Breast epithelium (tissue), 4 donors: ENCODE measurements around the gene POP4. TPM values are rescaled to one million over a fixed set of nuclear protein-coding genes. Genes with fewer than 3 reads are reported as not detected.
"Not testable (repeated sequence)": the region's sequence is repeated elsewhere in the genome, so short reads cannot be mapped to it uniquely, and the experiment has no call there.

Experiments
- DNase-seq, 2 donors: peaks; one replicate each; pipeline ENCODE4 v3.0.0-alpha.2; 2019; ENCODE audit warnings: low spot score in 2 of 2
- H3K27ac ChIP-seq, 2 donors: fragments of 200-600 bp; sonication (generic) in 1 of 2; one replicate each; pipeline ENCODE4 v1.5.1; 2016 to 2019; ENCODE audit warnings: mild to moderate bottlenecking in 1 of 2
- H3K27me3 ChIP-seq, 2 donors: fragments of 200-600 bp; sonication (generic) in 1 of 2; one replicate each; pipeline versions ENCODE4 v1.5.1 to v1.6.0; 2017 to 2019; ENCODE audit warnings: control low read depth in 1 of 2, mild to moderate bottlenecking in 1 of 2
- H3K36me3 ChIP-seq: fragments of 200-600 bp; one replicate; pipeline ENCODE4 v1.5.1; 2019
- H3K4me1 ChIP-seq, 2 donors: fragments of 200-600 bp; sonication (generic); one replicate each; pipeline ENCODE4 v1.5.1; 2016 to 2019; ENCODE audit warnings: control low read depth in 1 of 2
- H3K4me3 ChIP-seq, 3 donors: fragments of 200-600 bp; sonication (generic); 1 replicate in 2 of 3; 2 replicates in 1 of 3; pipeline ENCODE4 v1.5.1; 2016 to 2019; ENCODE audit warnings: mild to moderate bottlenecking in 3 of 3, moderate library complexity in 2 of 3
- H3K9me3 ChIP-seq, 2 donors: fragments of 200-600 bp; sonication (generic) in 1 of 2; one replicate each; pipeline ENCODE4 v1.5.1; 2016 to 2019; ENCODE audit warnings: control low read depth in 1 of 2
- CTCF ChIP-seq, 3 donors: fragments of 450-650 bp; IDR thresholded peaks; one replicate each; pipeline ENCODE4 v1.5.1; 2016 to 2017; ENCODE audit warnings: antibody characterized with exemption in 3 of 3, mild to moderate bottlenecking in 3 of 3, moderate library complexity in 3 of 3
- POLR2A ChIP-seq: fragments of 450-650 bp; IDR thresholded peaks from one replicate; pipeline ENCODE4 v1.6.1; 2016; ENCODE audit warnings: antibody characterized with exemption, mild to moderate bottlenecking, moderate library complexity
- POLR2AphosphoS5 ChIP-seq, 3 donors: sonication (generic); formaldehyde crosslinking; IDR thresholded peaks; one replicate each; pipeline ENCODE4 v1.6.1; 2017; ENCODE audit warnings: antibody characterized with exemption in 3 of 3
- intact Hi-C: fragments of 100-400 bp; cut with DNase I; formaldehyde crosslinking; loops from one replicate; pipeline ENCODE4 v1.15.1; 2023; ENCODE audit warnings: low total_unique reads
- total RNA-seq, 3 donors: library from RNA; depleted of rRNA; stranded (reverse); fragments of >200 nt; gene quantifications; one replicate each; pipeline ENCODE4 v1.1.0, GENCODE V29; 2016

The POP4 gene
- total RNA-seq, 3 donors from 2014 or later = 52.1 to 63.7 (median 58.7) TPM

GRCh38 chr19:29626386-29626785 lies 20.3 kb downstream of the POP4 start:
- H3K27me3 ChIP-seq = no peaks in the 10 kb centered on the region
- DNase-seq = no peak
- H3K4me1 ChIP-seq = no peaks in the 10 kb centered on the region
- H3K36me3 ChIP-seq = no peaks in the 10 kb centered on the region
- H3K9me3 ChIP-seq = no peaks in the 10 kb centered on the region
- intact Hi-C loops = no loop called here
- no peak overlapping the region for H3K27ac ChIP-seq
- TF ChIP-seq CTCF (IDR thresholded peaks at IDR 0.05) (no peak), POLR2AphosphoS5 (IDR thresholded peaks at IDR 0.05) (no peak), POLR2A (no peak)
- H3K4me3 ChIP-seq = no peak overlapping the region

- H3K36me3 ChIP-seq, intact Hi-C loops, H3K27ac ChIP-seq, H3K4me1 ChIP-seq, H3K27me3 ChIP-seq, H3K9me3 ChIP-seq, DNase-seq, H3K4me3 ChIP-seq: not testable (repeated sequence)
Observed at GRCh38 chr19:29626832-29627231, 20.7 kb downstream of the POP4 start.

- H3K27me3 ChIP-seq = no peaks in the 10 kb centered on the region
- H3K9me3 ChIP-seq = no peaks in the 10 kb centered on the region
- TF ChIP-seq POLR2A = no peak
- no peak for TF ChIP-seq POLR2AphosphoS5 (IDR thresholded peaks at IDR 0.05)
- no peak for TF ChIP-seq CTCF (IDR thresholded peaks at IDR 0.05)
- DNase-seq = no peak
- intact Hi-C loops = no loop called here
- H3K4me1 ChIP-seq = no peaks in the 10 kb centered on the region
- H3K27ac ChIP-seq = no peak overlapping the region
- H3K36me3 ChIP-seq = no peaks in the 10 kb centered on the region
- H3K4me3 ChIP-seq = no peak overlapping the region
Observed at GRCh38 chr19:29628661-29629385, 22.7 kb downstream of the POP4 start.

GRCh38 chr19:29629836-29630534 lies 23.9 kb downstream of the POP4 start:
- Histone ChIP-seq H3K4me3 (no peak overlapping the region), H3K27me3 (no peaks in the 10 kb centered on the region), H3K36me3 (no peaks in the 10 kb centered on the region), H3K4me1 (no peaks in the 10 kb centered on the region), H3K27ac (no peak overlapping the region), H3K9me3 (no peaks in the 10 kb centered on the region)
- TF ChIP-seq POLR2AphosphoS5 (IDR thresholded peaks at IDR 0.05) = no peak
- TF ChIP-seq POLR2A = no peak
- TF ChIP-seq CTCF (IDR thresholded peaks at IDR 0.05) = no peak
- DNase-seq = no peak
- intact Hi-C loops = no loop called here

GRCh38 chr19:29630655-29631054 lies 24.6 kb downstream of the POP4 start:
- no peaks in the 10 kb centered on the region for H3K27me3 ChIP-seq
- intact Hi-C loops = no loop called here
- H3K4me3 ChIP-seq = no peak overlapping the region
- DNase-seq = no peak
- no peaks in the 10 kb centered on the region for H3K36me3 ChIP-seq
- no peak for TF ChIP-seq POLR2AphosphoS5 (IDR thresholded peaks at IDR 0.05)
- TF ChIP-seq POLR2A = no peak
- no peak overlapping the region for H3K27ac ChIP-seq
- H3K4me1 ChIP-seq = no peaks in the 10 kb centered on the region
- H3K9me3 ChIP-seq = no peaks in the 10 kb centered on the region

GRCh38 chr19:29631450-29631849 lies 25.4 kb downstream of the POP4 start:
- no peak overlapping the region for H3K4me3 ChIP-seq
- H3K27me3 ChIP-seq = no peaks in the 10 kb centered on the region
- no peaks in the 10 kb centered on the region for H3K4me1 ChIP-seq
- H3K9me3 ChIP-seq = no peaks in the 10 kb centered on the region
- DNase-seq = no peak
- H3K36me3 ChIP-seq = no peaks in the 10 kb centered on the region
- intact Hi-C loops = no loop called here
- TF ChIP-seq CTCF (IDR thresholded peaks at IDR 0.05) (no peak), POLR2A (no peak), POLR2AphosphoS5 (IDR thresholded peaks at IDR 0.05) (no peak)
- no peak overlapping the region for H3K27ac ChIP-seq
